Neural progenitor cell (in vitro differentiated cells): ENCODE results near the gene AQP3.

ENCODE experiments used
- CTCF ChIP-seq: fragments of 200-600 bp; sonication (generic); IDR thresholded peaks from 2 replicates; pipeline ENCODE4 v1.5.1; 2017; ENCODE audit warnings: antibody characterized with exemption, mild to moderate bottlenecking
- EZH2 ChIP-seq: fragments of 200-600 bp; sonication (generic); IDR thresholded peaks from 2 replicates; pipeline ENCODE4 v1.6.1; 2017; ENCODE audit warnings: antibody characterized with exemption, mild to moderate bottlenecking, moderate library complexity

GRCh38 chr9:33437898-33438297 lies 9.5 kb downstream of the AQP3 start:
- TF ChIP-seq CTCF (no peak), EZH2 (no peak)
